ENCODE results near the gene CXXC5. TPM values are rescaled to one million over a fixed set of nuclear protein-coding genes. Genes with fewer than 3 reads are reported as not detected.

The CXXC5 gene
- total RNA-seq, 2 experiments from 2014 or later: 26.7 to 113 TPM

DNA sequence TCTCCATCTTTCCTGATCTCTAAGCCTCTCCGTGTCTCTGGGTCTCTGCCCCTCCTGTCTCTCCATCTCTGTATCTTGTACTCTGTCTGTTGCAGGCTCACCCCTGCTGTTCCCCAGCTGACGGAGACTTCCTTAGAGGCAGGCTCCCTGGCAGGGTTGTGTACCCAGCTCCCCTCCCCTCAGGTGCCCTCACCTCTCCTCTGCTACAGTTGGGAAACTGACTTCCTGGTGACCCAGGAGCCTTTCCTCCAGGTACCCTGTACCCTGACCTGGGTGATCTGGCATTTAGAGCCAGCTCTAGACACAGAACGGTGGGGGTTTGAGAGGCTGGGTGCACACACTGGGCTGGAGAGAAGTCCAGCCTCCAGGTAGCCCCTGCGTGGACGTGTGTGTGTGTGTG lies 37.7 kb downstream of the CXXC5 start:
- no peaks in the 10 kb centered on the region for H4K20me1 ChIP-seq (ENCODE audit: insufficient read depth, low read length)
- H3K4me1 ChIP-seq (ENCODE audit: insufficient read depth, low read length, poor library complexity, severe bottlenecking): peaks cover 78% of the 10 kb centered on the region
- no TSS peak for BruUV-seq (replicated peaks)
- CTCF ChIA-PET (ENCODE audit: unreplicated experiment): interaction anchor here (0.6 to 1.8 kb wide), 8 partner anchors 11 to 57 kb away, joined by 3 to 8 read pairs (median 4); no protein-coding TSS in a partner anchor
- no peaks in the 10 kb centered on the region for H3K9me2 ChIP-seq (ENCODE audit: insufficient read depth, low read length)
- DNase-seq (ENCODE audit: low spot score): no peak
- H3K79me2 ChIP-seq (ENCODE audit: insufficient read depth, low read depth, low read length): no peaks in the 10 kb centered on the region
- TF ChIP-seq, protein P1, sequence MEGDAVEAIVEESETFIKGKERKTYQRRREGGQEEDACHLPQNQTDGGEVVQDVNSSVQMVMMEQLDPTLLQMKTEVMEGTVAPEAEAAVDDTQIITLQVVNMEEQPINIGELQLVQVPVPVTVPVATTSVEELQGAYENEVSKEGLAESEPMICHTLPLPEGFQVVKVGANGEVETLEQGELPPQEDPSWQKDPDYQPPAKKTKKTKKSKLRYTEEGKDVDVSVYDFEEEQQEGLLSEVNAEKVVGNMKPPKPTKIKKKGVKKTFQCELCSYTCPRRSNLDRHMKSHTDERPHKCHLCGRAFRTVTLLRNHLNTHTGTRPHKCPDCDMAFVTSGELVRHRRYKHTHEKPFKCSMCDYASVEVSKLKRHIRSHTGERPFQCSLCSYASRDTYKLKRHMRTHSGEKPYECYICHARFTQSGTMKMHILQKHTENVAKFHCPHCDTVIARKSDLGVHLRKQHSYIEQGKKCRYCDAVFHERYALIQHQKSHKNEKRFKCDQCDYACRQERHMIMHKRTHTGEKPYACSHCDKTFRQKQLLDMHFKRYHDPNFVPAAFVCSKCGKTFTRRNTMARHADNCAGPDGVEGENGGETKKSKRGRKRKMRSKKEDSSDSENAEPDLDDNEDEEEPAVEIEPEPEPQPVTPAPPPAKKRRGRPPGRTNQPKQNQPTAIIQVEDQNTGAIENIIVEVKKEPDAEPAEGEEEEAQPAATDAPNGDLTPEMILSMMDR (conservative IDR thresholded peaks at IDR 0.05; ENCODE audit: low read length): no peak
- no peak for TF ChIP-seq EZH2phosphoT487 (IDR thresholded peaks at IDR 0.05; ENCODE audit: borderline replicate concordance, low read depth, low read length)
- peak overlapping the region; percentile 74 for H3K4me2 ChIP-seq (ENCODE audit: low read length)
- peak overlapping the region; percentile 90 for H3K27ac ChIP-seq (ENCODE audit: low read depth, low read length, poor library complexity, severe bottlenecking)
- no peak overlapping the region for H2AFZ ChIP-seq (ENCODE audit: low read length)
- no peaks in the 10 kb centered on the region for H3K9me3 ChIP-seq (ENCODE audit: low read length)
- peaks cover 39% of the 10 kb centered on the region for H3K36me3 ChIP-seq (ENCODE audit: insufficient read depth, low read length)
- POLR2A ChIA-PET: interaction anchor here (1.1 to 2.3 kb wide), 5 partner anchors 13 to 52 kb away, joined by 3 to 8 read pairs (median 5); no protein-coding TSS in a partner anchor
- intact Hi-C loops (cut with micrococcal nuclease; ENCODE audit: unreplicated experiment): no loop called here
- peak overlapping the region; percentile 5 for H3K4me3 ChIP-seq (ENCODE audit: low read depth, low read length, poor library complexity, severe bottlenecking)

DNA sequence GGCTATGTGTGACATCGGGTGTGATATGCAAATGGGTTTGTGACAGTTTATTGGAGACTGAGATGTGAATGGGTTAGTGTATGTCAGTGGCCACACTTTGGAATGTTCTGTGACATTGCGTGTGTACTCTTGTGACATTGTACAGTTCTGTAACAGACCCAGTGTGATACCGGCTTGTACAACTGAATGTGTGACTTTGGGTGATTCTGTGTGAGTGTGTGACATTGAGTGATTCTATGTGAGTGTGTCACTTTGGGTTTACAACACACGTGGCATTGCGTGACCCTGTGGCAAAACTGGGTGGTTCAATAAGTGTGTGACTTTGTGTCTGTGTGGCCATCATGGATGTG lies 38.2 kb downstream of the CXXC5 start:
- H3K4me2 ChIP-seq (ENCODE audit: low read length): peak overlapping the region; percentile 74
- H4K20me1 ChIP-seq (ENCODE audit: insufficient read depth, low read length): no peaks in the 10 kb centered on the region

More for the DNA sequence above, 38.2 kb downstream of the CXXC5 start:
- POLR2A ChIA-PET: interaction anchor here (1.4 to 1.8 kb wide), 2 partner anchors 13 to 24 kb away, joined by 3 to 5 read pairs; no protein-coding TSS in a partner anchor
- no peak overlapping the region for H3K4me3 ChIP-seq (ENCODE audit: low read depth, low read length, poor library complexity, severe bottlenecking)
- intact Hi-C loops (cut with micrococcal nuclease; ENCODE audit: unreplicated experiment): no loop called here
- DNase-seq (ENCODE audit: low spot score): no peak
- TF ChIP-seq EZH2phosphoT487 (IDR thresholded peaks at IDR 0.05; ENCODE audit: borderline replicate concordance, low read depth, low read length): no peak
- TF ChIP-seq, protein P1 (conservative IDR thresholded peaks at IDR 0.05; ENCODE audit: low read length): no peak
- H3K27ac ChIP-seq (ENCODE audit: low read depth, low read length, poor library complexity, severe bottlenecking): peak overlapping the region; percentile 90
- H3K9me3 ChIP-seq (ENCODE audit: low read length): no peaks in the 10 kb centered on the region
- no peaks in the 10 kb centered on the region for H3K79me2 ChIP-seq (ENCODE audit: insufficient read depth, low read depth, low read length)
- peaks cover 34% of the 10 kb centered on the region for H3K36me3 ChIP-seq (ENCODE audit: insufficient read depth, low read length)
- BruUV-seq (replicated peaks): no TSS peak
- H3K9me2 ChIP-seq (ENCODE audit: insufficient read depth, low read length): no peaks in the 10 kb centered on the region
- H3K4me1 ChIP-seq (ENCODE audit: insufficient read depth, low read length, poor library complexity, severe bottlenecking): peaks cover 78% of the 10 kb centered on the region
- CTCF ChIA-PET (ENCODE audit: unreplicated experiment): interaction anchor here (1.8 kb wide), 1 partner anchor 51 kb away, joined by 8 read pairs; no protein-coding TSS in a partner anchor
- no peak overlapping the region for H2AFZ ChIP-seq (ENCODE audit: low read length)
